ENCODE results near the gene DACH1.

The DACH1 gene
- long read RNA-seq, full-length matches to known transcripts = 13 of 22 reads
- long read RNA-seq, partial matches to known transcripts = 2 of 22 reads
- long read RNA-seq, other reads (novel, unspliced or antisense) = 7 of 22 reads

DNA sequence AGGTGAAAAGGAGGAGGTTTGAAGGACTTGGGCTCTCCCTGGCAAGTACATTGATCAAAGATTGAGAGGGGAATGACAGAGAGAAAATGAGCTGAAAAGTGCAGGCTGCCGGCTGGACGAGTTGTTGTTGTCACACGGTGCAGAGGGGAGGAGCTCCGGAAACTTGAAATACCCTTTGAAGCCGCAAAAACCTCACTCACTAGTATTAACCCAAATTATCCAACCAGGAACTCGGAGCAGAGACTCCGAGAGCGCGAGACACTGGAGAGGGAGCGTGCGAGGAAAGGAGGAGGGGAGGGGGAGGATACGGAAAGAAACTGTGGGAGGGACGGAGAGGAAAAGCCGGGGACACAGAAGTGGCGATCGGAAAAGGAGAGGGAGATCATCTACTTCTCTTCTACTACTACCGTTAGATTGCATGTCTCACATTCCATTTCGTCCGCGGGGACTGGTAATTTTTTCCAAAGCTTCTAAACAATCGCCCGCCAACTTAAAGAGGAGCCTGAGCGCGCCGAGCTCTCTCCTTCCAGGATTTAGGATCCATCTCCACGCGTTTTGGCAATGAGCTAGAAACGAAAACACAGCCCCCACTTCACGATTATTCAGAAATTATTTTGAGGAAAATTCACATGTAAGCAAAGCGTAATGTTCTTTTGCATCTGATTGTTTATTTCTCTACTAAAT is at the start of gene DACH1:
DACH1 (minus strand) TSS at position 74 of the 684 bp plus-strand sequence.
- Histone ChIP-seq H3K4me3 (replicated peaks; ENCODE audit: insufficient read depth, low read length) (peak within 1 kb of the TSS; percentile 87), H3K27ac (replicated peaks) (peak within 1 kb of the TSS; percentile 96), H3K27me3 (ENCODE audit: insufficient read depth, poor library complexity, severe bottlenecking) (no peaks in the 10 kb centered on the region)
- TF ChIP-seq GABPA (IDR thresholded peaks at IDR 0.05; ENCODE audit: low read depth) = peak; percentile 19; the same call in 1 of the 2 replicates
- TF ChIP-seq REST (IDR thresholded peaks at IDR 0.05; ENCODE audit: insufficient replicate concordance, low read depth) = peak; percentile 3
- no peak for TF ChIP-seq CTCF (IDR thresholded peaks at IDR 0.05; ENCODE audit: insufficient read depth, low read length)
- peak; percentile 68 for TF ChIP-seq POLR2AphosphoS5 (IDR thresholded peaks at IDR 0.05; ENCODE audit: low read depth)
- TF ChIP-seq SPI1 (IDR thresholded peaks at IDR 0.05; ENCODE audit: borderline replicate concordance, low read depth) = no peak
- DNase-seq (ENCODE audit: low read depth in 1 of 2, low spot score in 1 of 2) = peak; percentile 76 to 94

DNA sequence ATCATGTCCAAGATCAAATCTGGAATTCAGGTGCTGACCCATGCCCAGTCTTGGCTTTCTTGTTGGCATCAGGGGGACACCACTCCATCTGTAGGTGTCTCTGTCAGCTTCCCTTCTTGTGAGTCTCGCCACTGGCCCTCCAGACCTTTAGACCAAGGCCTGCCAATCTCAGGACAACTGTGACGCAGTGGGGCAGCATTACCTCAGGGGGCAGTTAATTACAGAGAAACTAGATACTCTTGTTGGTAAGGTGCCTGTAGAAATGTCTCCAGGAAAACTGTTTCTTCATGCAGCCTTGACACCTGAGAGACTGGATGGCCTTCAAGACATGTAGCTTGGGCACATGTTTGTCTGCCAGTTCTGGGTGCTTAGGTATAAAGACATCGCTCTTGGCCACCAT is 46.7 kb upstream of the DACH1 start:
- no peak for TF ChIP-seq CTCF (IDR thresholded peaks at IDR 0.05; ENCODE audit: insufficient read depth, low read length)
- no peak for TF ChIP-seq POLR2AphosphoS5 (IDR thresholded peaks at IDR 0.05; ENCODE audit: low read depth)
- TF ChIP-seq SPI1 (IDR thresholded peaks at IDR 0.05; ENCODE audit: borderline replicate concordance, low read depth) = no peak
- no peak for TF ChIP-seq REST (IDR thresholded peaks at IDR 0.05; ENCODE audit: insufficient replicate concordance, low read depth)
- TF ChIP-seq GABPA (IDR thresholded peaks at IDR 0.05; ENCODE audit: low read depth) = no peak
- DNase-seq (ENCODE audit: low read depth in 1 of 2, low spot score in 1 of 2) = no peak
- Histone ChIP-seq H3K4me3 (replicated peaks; ENCODE audit: insufficient read depth, low read length) (no peak overlapping the region), H3K27ac (replicated peaks) (no peak overlapping the region), H3K27me3 (ENCODE audit: insufficient read depth, poor library complexity, severe bottlenecking) (no peaks in the 10 kb centered on the region)

DNA sequence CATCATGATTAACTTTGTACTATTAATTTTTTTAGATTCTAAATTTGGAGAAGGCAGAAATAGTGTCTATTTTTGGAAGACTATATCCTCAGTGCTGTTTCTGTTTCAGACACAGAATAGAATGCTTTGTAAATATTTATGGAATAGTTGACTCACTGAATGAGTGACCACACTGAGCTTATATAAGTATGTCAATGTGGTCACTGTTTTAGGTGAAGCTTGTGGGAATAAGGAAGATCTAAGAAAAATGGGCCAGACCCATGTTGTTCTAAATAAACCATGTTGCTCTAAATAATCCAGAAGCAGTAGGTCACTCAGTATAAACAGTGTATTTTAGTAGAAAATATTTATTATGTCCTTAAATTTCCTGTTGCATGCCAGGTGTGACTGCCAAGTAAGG is 45.5 kb upstream of the DACH1 start:
- no peak for DNase-seq (ENCODE audit: low read depth in 1 of 2, low spot score in 1 of 2)
- Histone ChIP-seq H3K4me3 (replicated peaks; ENCODE audit: insufficient read depth, low read length) (no peak overlapping the region), H3K27ac (replicated peaks) (no peak overlapping the region), H3K27me3 (ENCODE audit: insufficient read depth, poor library complexity, severe bottlenecking) (no peaks in the 10 kb centered on the region)
- TF ChIP-seq GABPA (IDR thresholded peaks at IDR 0.05; ENCODE audit: low read depth) = no peak
- TF ChIP-seq SPI1 (IDR thresholded peaks at IDR 0.05; ENCODE audit: borderline replicate concordance, low read depth) = no peak
- TF ChIP-seq POLR2AphosphoS5 (IDR thresholded peaks at IDR 0.05; ENCODE audit: low read depth) = no peak
- no peak for TF ChIP-seq CTCF (IDR thresholded peaks at IDR 0.05; ENCODE audit: insufficient read depth, low read length)
